Measurements from ENCODE around the gene MFF. TPM values are rescaled to one million over a fixed set of nuclear protein-coding genes. Genes with fewer than 3 reads are reported as not detected.

Gene MFF
- total RNA-seq, 1 donor from 2014 or later = 57.2 TPM

DNA sequence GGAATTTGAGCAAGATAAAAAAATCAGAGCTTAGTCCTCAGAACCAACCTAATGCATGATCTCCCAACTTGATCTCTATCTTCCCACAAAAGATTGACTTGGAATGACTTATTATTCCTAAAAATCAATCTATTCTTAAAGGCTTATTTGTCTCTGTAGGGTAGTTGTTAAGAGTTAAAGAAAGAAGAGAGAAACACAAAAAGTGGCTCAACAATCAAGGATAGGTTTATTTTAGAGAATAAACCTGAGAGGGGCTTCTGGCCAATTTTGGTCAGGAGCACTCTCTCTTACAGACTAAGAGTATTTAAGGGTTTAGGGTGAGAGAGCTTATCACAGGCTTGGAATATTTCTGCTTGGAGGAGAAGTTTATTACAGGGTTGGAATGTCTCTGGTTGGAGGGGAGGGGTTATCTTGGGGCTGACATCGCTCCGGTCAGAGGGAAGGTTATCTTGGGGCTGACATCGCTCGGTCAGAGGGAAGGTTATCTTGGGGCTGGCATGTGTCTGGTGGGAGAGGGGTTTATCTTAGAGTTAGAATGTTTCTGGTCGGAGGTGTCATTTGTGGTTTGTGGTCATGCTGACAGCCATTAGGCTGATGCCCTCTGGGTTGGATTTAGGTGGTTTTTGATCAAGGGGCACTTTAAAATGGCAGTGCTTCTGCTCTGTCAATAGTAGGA lies 2.4 kb upstream of the MFF start:
- ATAC-seq (no peak), DNase-seq (no peak)
- TF ChIP-seq CTCF (IDR thresholded peaks at IDR 0.05) = no peak
- Histone ChIP-seq H3K27ac (no peak overlapping the region), H3K27me3 (no peaks in the 10 kb centered on the region), H3K4me3 (no peak overlapping the region), H3K36me3 (no peaks in the 10 kb centered on the region), H3K4me1 (peaks cover 19% of the 10 kb centered on the region), H3K9me3 (no peaks in the 10 kb centered on the region)
- intact Hi-C loops (cut with DNase I) = no loop called here

DNA sequence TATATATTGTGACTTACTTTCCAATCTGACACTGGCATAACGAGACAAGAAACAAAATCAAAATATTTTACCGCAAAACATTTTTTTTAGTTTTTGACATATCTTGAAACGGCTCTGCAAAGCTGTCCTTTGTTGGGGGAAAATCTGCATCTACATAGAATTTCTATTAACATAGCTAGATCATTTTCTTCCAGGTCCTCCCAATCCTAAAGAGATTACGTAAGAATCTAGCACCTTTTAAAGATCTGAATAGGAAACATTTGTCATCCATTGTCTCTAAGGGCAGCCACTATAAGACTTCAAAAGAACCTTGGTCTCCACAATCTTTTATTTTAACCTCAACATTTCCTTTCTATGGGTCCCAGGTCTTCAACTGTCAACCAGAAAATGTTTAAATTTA lies 1.2 kb upstream of the MFF start:
- ATAC-seq = no peak
- intact Hi-C loops (cut with DNase I) = no loop called here
- TF ChIP-seq CTCF (IDR thresholded peaks at IDR 0.05) = no peak

GRCh38 chr2:227324642-227324994 lies 433 bp upstream of the MFF start:
- H3K27me3 ChIP-seq = no peaks in the 10 kb centered on the region
- peak overlapping the region; percentile 90 for H3K27ac ChIP-seq
- TF ChIP-seq CTCF (IDR thresholded peaks at IDR 0.05) = no peak
- DNase-seq (no peak), ATAC-seq (peak; percentile 11)
- peak overlapping the region; percentile 87 for H3K4me3 ChIP-seq
- no peaks in the 10 kb centered on the region for H3K9me3 ChIP-seq
- intact Hi-C loops (cut with DNase I) = no loop called here
- H3K4me1 ChIP-seq = peaks cover 19% of the 10 kb centered on the region
- H3K36me3 ChIP-seq = no peaks in the 10 kb centered on the region

More for the DNA sequence above, 1.2 kb upstream of the MFF start:
- Histone ChIP-seq H3K27ac (no peak overlapping the region), H3K4me3 (no peak overlapping the region), H3K27me3 (no peaks in the 10 kb centered on the region), H3K4me1 (peaks cover 19% of the 10 kb centered on the region), H3K9me3 (no peaks in the 10 kb centered on the region), H3K36me3 (no peaks in the 10 kb centered on the region)
- DNase-seq = no peak

GRCh38 chr2:227325839-227326195 lies 766 bp downstream of the MFF start:
- Histone ChIP-seq H3K27me3 (no peaks in the 10 kb centered on the region), H3K4me1 (peaks cover 19% of the 10 kb centered on the region), H3K4me3 (peak overlapping the region; percentile 87), H3K9me3 (no peaks in the 10 kb centered on the region), H3K36me3 (peaks cover 7% of the 10 kb centered on the region), H3K27ac (peak overlapping the region; percentile 90)
- intact Hi-C loops (cut with DNase I) = no loop called here
- TF ChIP-seq CTCF (IDR thresholded peaks at IDR 0.05) = no peak
- peak; percentile 66 for DNase-seq
- ATAC-seq = peak; percentile 26

DNA sequence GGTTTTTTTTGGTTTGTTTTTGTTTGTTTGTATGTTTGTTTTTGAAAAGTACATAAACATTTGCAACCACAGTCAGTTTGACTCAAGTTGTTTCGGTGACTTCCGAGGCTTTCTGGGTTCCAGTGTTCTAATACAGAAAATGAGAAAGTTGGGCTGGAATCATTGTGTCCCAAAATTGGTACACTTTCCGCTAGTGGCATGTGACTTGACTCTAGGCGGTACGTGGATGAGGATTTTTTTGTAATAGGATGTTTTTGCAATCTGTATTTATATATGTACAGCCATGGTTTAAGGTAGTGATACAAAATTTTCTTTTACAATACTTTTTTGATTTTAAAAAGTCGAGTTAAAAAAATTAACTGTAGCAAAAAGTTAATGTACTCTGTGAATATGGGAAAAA lies 1.7 kb downstream of the MFF start:
- no peak overlapping the region for H3K27ac ChIP-seq

More for the DNA sequence above, 1.7 kb downstream of the MFF start:
- H3K36me3 ChIP-seq = peaks cover 10% of the 10 kb centered on the region
- intact Hi-C loops (cut with DNase I) = no loop called here
- DNase-seq (no peak), ATAC-seq (no peak)
- H3K4me3 ChIP-seq = peak overlapping the region; percentile 87
- TF ChIP-seq CTCF (IDR thresholded peaks at IDR 0.05) = no peak
- peaks cover 19% of the 10 kb centered on the region for H3K4me1 ChIP-seq
- H3K27me3 ChIP-seq = no peaks in the 10 kb centered on the region
- no peaks in the 10 kb centered on the region for H3K9me3 ChIP-seq

Measured in upper lobe of right lung (tissue), 1 donor.